ENCODE data around the gene MRRF.

DNA sequence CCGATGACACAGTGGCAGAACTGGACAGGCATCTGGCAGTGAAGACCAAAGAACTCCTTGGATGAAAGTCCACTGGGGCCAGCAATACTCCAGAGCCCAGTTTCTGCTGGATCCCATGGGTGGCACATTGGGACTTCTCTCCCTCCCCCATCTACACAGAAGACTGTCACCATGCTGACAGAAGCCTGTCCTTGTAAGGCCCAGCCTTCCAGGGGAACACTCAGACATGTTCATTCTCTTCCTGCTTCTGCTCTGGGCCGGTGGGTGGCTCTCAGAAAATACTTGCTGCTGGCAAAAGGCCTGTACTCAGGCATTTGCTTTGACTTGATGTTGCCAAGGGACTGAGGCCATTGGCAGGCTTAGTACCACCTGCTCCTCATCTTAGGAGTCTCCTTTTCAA, 57.9 kb downstream of the MRRF start:
- no peak for TF ChIP-seq CTCF (IDR thresholded peaks at IDR 0.05)
- no peak for TF ChIP-seq EZH2phosphoT487 (IDR thresholded peaks at IDR 0.05)
